HUES48 (cell line): Measurements from ENCODE around the gene PTRHD1.
A peak's percentile ranks its signal among the peaks of the same experiment; 100 is the strongest.

ENCODE experiments used
- H3K27ac ChIP-seq: one replicate; pipeline ENCODE4 v1.7.0; 2013; ENCODE audit warnings: low read depth, low read length, inconsistent platforms
- H3K27me3 ChIP-seq: 2 replicates; pipeline ENCODE4 v1.6.1; 2013; ENCODE audit warnings: mild to moderate bottlenecking, low read length; ENCODE audit not compliant: control insufficient read depth, insufficient read depth
- H3K36me3 ChIP-seq: 2 replicates; pipeline ENCODE4 v1.6.1; 2013; ENCODE audit warnings: low read length; ENCODE audit not compliant: control insufficient read depth, insufficient read depth
- H3K4me1 ChIP-seq: 2 replicates; pipeline ENCODE4 v1.6.1; 2013; ENCODE audit warnings: mild to moderate bottlenecking, low read length; ENCODE audit not compliant: control insufficient read depth, insufficient read depth
- H3K4me3 ChIP-seq: 2 replicates; pipeline ENCODE4 v1.5.1; 2013; ENCODE audit warnings: mild to moderate bottlenecking, low read depth, low read length
- H3K9ac ChIP-seq: 2 replicates; pipeline ENCODE4 v1.6.1; 2013; ENCODE audit warnings: mild to moderate bottlenecking, low read depth, low read length, moderate library complexity
- H3K9me3 ChIP-seq: 2 replicates; pipeline ENCODE4 v1.6.1; 2013; ENCODE audit warnings: low read length; ENCODE audit not compliant: control insufficient read depth, insufficient read depth

PTRHD1 gene

GRCh38 chr2:24827321-24828237, 34.4 kb upstream of the PTRHD1 start:
- H3K27me3 ChIP-seq, result no peaks in the 10 kb centered on the region
- H3K9me3 ChIP-seq, result no peaks in the 10 kb centered on the region
- H3K36me3 ChIP-seq, result peaks cover 39% of the 10 kb centered on the region

DNA sequence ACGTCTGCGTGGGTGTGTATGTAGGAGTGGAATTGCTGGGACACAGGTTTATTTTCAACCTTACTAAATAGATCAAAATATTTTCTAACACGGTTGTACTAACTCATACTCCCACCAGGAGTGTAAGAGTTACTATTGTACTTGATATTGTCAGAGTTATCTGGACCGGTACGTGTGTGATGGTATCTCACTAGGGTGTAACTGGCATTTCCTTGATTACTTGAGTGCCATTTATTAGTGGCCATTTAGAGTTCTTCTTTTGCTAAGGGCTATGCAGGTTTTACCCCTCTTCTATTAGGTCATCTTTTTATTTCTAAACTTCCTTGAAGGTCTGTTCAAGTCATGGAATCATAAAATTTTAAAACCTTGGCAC, 33.6 kb upstream of the PTRHD1 start:
- H3K9ac ChIP-seq, result no peak overlapping the region
- no peak overlapping the region for H3K27ac ChIP-seq
- peaks cover 25% of the 10 kb centered on the region for H3K4me1 ChIP-seq
- no peak overlapping the region for H3K4me3 ChIP-seq
- H3K9me3 ChIP-seq, result no peaks in the 10 kb centered on the region
- no peaks in the 10 kb centered on the region for H3K27me3 ChIP-seq
- H3K36me3 ChIP-seq, result peaks cover 43% of the 10 kb centered on the region

More at GRCh38 chr2:24827321-24828237, 34.4 kb upstream of the PTRHD1 start:
- Histone ChIP-seq H3K27ac (peak overlapping the region; percentile 2), H3K9ac (no peak overlapping the region), H3K4me1 (peaks cover 21% of the 10 kb centered on the region), H3K4me3 (no peak overlapping the region)

- Histone ChIP-seq H3K9ac (no peak overlapping the region), H3K27ac (no peak overlapping the region)
These were observed 32.9 kb upstream of the PTRHD1 start for GRCh38 chr2:24825883-24826772.

DNA sequence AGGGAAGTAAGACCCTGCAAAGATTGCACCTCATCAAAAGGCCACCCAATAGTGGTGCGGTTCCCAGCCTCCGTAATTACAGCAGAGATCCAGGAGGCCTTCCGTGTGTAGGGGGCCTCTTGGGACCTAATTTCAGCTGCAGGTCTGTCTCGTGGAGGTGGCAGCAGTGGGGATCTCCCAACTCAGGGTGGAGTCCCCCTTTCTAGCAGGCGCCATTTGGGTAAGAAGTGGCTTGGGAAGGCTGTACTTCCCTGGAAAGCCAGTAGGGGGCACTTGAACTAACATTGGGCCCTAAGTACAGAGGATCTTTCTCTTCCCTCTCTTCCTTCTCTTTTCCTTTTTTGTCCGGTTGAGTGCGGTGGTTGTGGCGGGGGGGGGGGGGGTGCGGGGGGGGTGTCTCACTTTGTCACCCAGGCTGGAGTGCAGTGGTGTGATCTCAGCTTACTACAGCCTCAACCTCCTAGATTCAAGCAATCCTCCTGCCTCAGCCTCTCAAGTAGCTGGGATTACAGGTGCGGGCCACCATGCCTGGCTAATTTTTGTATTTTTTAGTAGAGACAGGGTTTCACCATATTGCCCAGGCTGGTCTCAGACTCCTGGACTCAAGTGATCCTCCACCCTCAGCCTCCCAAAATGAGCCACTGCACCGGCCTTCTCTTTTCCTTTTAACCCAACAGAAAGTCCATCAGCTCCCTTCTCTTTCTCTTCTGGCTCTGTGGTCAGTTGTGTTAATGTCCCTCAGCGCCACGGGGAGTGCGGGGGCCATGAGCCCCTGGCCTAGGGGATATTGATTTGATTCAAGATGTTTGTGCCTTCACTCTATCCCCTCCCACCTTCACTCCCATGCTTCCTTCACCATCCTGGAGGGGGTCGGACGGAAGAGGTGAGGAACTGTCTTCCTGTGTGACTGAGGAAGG, 32.0 kb upstream of the PTRHD1 start:
- Histone ChIP-seq H3K36me3 (peaks cover 49% of the 10 kb centered on the region), H3K4me3 (no peak overlapping the region), H3K27ac (no peak overlapping the region), H3K4me1 (peaks cover 37% of the 10 kb centered on the region), H3K9me3 (no peaks in the 10 kb centered on the region), H3K27me3 (no peaks in the 10 kb centered on the region), H3K9ac (no peak overlapping the region)

More at GRCh38 chr2:24825883-24826772, 32.9 kb upstream of the PTRHD1 start:
- Histone ChIP-seq H3K4me3 (no peak overlapping the region), H3K36me3 (peaks cover 46% of the 10 kb centered on the region), H3K9me3 (no peaks in the 10 kb centered on the region), H3K27me3 (no peaks in the 10 kb centered on the region), H3K4me1 (peaks cover 31% of the 10 kb centered on the region)

DNA sequence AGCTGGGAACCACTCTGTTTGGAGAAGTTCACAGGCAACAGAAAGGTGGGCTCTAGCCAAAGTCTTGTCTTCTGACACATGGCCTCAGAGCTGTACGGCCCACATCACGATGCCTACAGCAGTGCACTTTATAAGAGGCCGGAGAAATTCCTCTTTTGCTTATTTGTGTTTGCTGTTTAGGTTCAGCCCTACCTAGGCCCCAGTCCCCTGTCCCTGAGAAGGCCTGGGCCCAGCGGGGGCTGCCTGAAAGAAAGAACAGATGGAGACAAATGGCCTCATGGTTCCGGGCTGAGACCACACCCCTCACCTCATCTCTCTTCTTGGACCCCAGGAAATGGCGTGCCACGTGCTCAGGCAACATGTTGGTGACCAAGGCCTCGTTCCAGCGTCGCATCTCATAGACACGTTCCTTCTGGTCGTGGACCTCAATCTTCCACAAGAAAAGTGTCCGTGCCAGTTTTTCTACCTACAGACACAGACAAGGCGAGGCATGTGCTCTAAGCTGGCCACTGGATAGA, 30.9 kb upstream of the PTRHD1 start:
- Histone ChIP-seq H3K9me3 (no peaks in the 10 kb centered on the region), H3K9ac (no peak overlapping the region), H3K27me3 (no peaks in the 10 kb centered on the region), H3K27ac (no peak overlapping the region), H3K36me3 (peaks cover 58% of the 10 kb centered on the region), H3K4me3 (no peak overlapping the region), H3K4me1 (peaks cover 37% of the 10 kb centered on the region)

DNA sequence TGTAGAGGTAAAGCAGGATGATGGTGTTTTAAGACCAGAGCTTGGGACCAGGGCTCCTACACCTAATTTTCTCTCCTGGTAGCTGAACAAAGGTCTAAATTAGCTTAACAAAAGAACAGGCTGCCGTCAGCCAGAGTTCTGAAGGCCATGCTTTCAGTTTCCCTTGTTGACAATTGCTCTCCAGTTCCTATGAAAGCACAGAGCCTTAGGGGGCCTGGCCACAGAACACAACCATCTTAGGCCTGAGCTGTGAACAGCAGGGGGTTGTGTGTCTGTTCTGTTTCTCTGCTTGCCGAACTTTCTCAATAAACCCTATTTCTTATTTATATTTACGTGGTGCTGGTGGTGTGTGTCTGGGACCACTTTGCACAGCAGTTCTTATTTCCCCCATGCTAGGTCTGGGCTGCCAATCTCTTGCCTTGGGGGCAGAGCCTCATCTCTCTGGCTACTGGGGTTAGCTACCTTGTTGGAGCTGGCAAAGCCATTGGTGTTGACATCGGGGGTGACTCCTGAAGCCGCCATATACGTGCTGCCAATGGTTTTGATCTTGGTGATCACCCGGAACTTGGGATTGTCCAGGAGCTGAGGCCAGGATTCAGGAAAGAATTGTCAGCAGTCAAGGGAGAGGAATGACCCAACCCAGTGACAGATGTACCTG, 29.0 kb upstream of the PTRHD1 start:
- peak overlapping the region; percentile 33 for H3K4me3 ChIP-seq
- peaks cover 78% of the 10 kb centered on the region for H3K36me3 ChIP-seq
- H3K27me3 ChIP-seq, result no peaks in the 10 kb centered on the region
- peaks cover 33% of the 10 kb centered on the region for H3K4me1 ChIP-seq
- H3K9ac ChIP-seq, result no peak overlapping the region
- no peaks in the 10 kb centered on the region for H3K9me3 ChIP-seq
- peak overlapping the region; percentile 87 for H3K27ac ChIP-seq

DNA sequence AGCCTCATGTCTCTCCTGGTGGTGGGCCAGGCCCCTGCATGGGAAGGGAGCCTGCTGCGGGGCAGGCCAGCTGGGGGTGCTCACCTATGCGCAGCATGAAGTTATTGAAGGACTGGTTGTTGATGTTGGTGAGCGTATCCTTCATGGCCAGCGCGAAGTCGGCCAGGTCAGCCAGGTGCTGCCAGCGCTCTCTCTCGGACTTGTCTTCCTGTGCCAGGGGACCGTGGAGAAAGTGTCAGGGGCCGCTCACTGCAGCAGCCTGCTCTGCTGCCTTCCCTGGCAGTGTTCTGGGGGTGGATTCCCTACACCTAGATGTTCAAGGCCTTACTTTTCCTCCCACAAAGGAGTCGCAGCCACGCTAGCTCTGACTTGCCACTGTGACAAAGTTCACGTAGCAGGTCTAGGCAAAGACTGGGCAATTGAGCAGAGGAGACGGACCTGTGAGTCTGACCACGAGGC, 28.3 kb upstream of the PTRHD1 start:
- no peaks in the 10 kb centered on the region for H3K27me3 ChIP-seq
- H3K9me3 ChIP-seq, result no peaks in the 10 kb centered on the region
- H3K36me3 ChIP-seq, result peaks cover 82% of the 10 kb centered on the region
- H3K4me3 ChIP-seq, result peak overlapping the region; percentile 33; the same call in 1 of the 2 replicates
- no peak overlapping the region for H3K9ac ChIP-seq
- H3K4me1 ChIP-seq, result peaks cover 33% of the 10 kb centered on the region
- H3K27ac ChIP-seq, result peak overlapping the region; percentile 87

- H3K4me3 ChIP-seq, result no peak overlapping the region
- H3K36me3 ChIP-seq, result peaks cover 86% of the 10 kb centered on the region
- no peaks in the 10 kb centered on the region for H3K9me3 ChIP-seq
- no peaks in the 10 kb centered on the region for H3K27me3 ChIP-seq
- peaks cover 31% of the 10 kb centered on the region for H3K4me1 ChIP-seq
- no peak overlapping the region for H3K9ac ChIP-seq
- peak overlapping the region; percentile 87 for H3K27ac ChIP-seq
These were observed 27.6 kb upstream of the PTRHD1 start for GRCh38 chr2:24820598-24821432.

DNA sequence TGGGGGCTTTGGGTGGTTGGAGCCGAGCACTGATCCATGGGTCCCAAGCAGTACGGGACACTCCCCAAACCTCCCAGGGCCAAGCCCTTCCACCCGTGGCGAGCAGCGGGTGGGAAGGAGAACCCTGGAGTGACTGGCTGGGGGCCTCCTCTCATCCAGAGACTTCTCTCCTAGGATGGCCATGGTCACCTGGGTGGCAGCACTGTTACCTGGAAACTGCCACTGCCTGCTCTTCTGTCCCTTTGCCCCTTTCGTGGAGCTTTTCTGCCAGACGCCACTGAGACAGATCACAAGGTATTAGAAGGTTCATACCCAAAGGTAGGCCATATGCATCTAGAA, 27.0 kb upstream of the PTRHD1 start:
- Histone ChIP-seq H3K36me3 (peaks cover 89% of the 10 kb centered on the region), H3K4me1 (peaks cover 28% of the 10 kb centered on the region), H3K27ac (peak overlapping the region; percentile 87), H3K4me3 (no peak overlapping the region), H3K9me3 (no peaks in the 10 kb centered on the region), H3K9ac (no peak overlapping the region), H3K27me3 (no peaks in the 10 kb centered on the region)
